SK-N-MC (cell line): ENCODE data around the gene BSN.

Experiments
- DNase-seq: peaks from one replicate; pipeline ENCODE4 v3.0.0-alpha.2; 2011; ENCODE audit warnings: low read depth, low spot score
- H3K27ac ChIP-seq: fragments of 200-600 bp; sonication (generic); 2 replicates; pipeline ENCODE4 v1.5.1; 2016; ENCODE audit warnings: mixed run types
- H3K36me3 ChIP-seq: fragments of 200-600 bp; sonication (generic); 2 replicates; pipeline ENCODE4 v1.6.1; 2017; ENCODE audit warnings: antibody characterized with exemption, low read length, mixed read lengths; ENCODE audit not compliant: insufficient read depth
- H3K4me3 ChIP-seq: fragments of 200-600 bp; sonication (generic); 2 replicates; pipeline ENCODE4 v1.5.1; 2016
- H3K9ac ChIP-seq: fragments of 200-600 bp; sonication (generic); 2 replicates; pipeline ENCODE4 v1.8.0; 2017; ENCODE audit warnings: mixed run types, mixed read lengths; ENCODE audit not compliant: insufficient read length
- H3K9me3 ChIP-seq: fragments of 200-600 bp; sonication (generic); 2 replicates; pipeline ENCODE4 v1.6.1; 2017; ENCODE audit warnings: low read depth, mild to moderate bottlenecking, antibody characterized with exemption, low read length, moderate library complexity, mixed read lengths
- EZH2 ChIP-seq: fragments of 200-600 bp; sonication (generic); IDR thresholded peaks from one replicate; pipeline ENCODE4 v1.6.1; 2017; ENCODE audit warnings: antibody characterized with exemption
- FOXP2 ChIP-seq: optimal IDR thresholded peaks from 2 replicates; pipeline ENCODE3; 2011; ENCODE audit warnings: mild to moderate bottlenecking, moderate library complexity; ENCODE audit not compliant: insufficient read depth; ENCODE audit errors: extremely low read length, control extremely low read depth
- POLR2AphosphoS5 ChIP-seq: IDR thresholded peaks from 2 replicates; pipeline ENCODE4 v1.6.1; 2012; ENCODE audit warnings: mild to moderate bottlenecking, low read depth, low read length, borderline replicate concordance

Gene BSN

DNA sequence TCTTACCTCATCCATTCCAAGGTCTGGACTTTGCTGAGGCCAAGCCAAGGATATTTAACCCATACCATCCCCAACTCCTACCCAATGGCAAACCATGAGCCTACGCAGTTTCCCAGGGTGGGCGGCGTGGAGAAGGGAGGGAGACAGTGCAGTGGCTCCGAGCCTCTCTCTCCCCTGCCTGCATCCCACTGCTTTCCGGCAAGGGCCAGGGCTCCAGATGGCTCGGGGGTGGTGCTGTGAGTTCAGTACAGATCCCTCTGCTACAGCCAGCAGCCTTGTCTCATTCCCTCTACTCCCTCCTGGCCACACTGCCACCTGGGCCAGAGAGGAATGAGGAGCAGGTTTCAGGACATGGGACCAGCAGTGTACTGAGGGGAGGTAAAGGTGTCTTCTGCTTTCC is 75.6 kb downstream of the BSN start:
- no peak for TF ChIP-seq POLR2AphosphoS5
- no peak for TF ChIP-seq FOXP2
- no peak for TF ChIP-seq EZH2
- H3K9ac ChIP-seq = no peak overlapping the region

DNA sequence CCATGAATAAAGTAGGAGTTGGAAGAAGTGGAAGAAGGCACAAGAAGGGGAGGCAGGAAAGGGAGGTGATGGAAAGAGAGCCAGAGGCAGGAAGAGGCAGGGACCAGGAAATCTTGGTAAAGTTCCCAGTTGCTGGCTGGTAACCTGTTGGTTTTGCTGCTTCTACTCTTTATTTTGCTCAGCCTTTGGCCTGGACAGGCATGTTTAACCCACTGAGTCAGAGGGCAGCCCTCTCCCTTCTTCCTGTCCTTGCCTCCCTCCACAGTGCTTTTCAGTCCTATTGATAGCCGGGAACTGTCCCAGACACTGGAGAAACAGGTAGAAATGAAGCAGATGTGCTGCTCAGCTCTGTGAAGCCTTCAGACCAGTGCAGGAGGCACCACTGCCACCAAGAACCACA is 76.5 kb downstream of the BSN start:
- no peak for DNase-seq
- Histone ChIP-seq H3K9ac (no peak overlapping the region), H3K4me3 (no peak overlapping the region), H3K27ac (no peak overlapping the region), H3K9me3 (no peaks in the 10 kb centered on the region), H3K36me3 (no peaks in the 10 kb centered on the region)
- no peak for TF ChIP-seq EZH2
- no peak for TF ChIP-seq FOXP2
- no peak for TF ChIP-seq POLR2AphosphoS5

More for the DNA sequence above, 75.6 kb downstream of the BSN start:
- Histone ChIP-seq H3K27ac (no peak overlapping the region), H3K9me3 (no peaks in the 10 kb centered on the region), H3K36me3 (no peaks in the 10 kb centered on the region), H3K4me3 (no peak overlapping the region)
- no peak for DNase-seq

DNA sequence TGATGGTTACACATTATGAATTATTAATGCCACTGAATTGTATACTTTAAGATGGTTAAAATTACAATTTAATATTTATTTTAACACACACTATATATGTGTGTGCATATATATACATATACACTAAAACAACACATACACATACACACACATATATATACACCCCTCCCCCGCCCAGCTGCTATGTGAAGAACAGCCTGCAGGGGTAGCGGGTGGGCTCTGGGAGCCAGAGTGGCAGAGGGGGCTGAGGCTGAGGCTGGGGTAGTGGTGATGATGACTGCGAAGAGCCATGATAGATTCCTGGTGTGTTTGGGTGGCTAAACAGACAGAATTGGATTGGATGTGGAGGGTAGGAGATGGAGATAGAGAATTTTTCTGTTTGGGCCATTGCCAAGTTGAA is 80.5 kb downstream of the BSN start:
- TF ChIP-seq EZH2 = no peak
- TF ChIP-seq FOXP2 = no peak
- TF ChIP-seq POLR2AphosphoS5 = no peak
- Histone ChIP-seq H3K9me3 (no peaks in the 10 kb centered on the region), H3K9ac (no peak overlapping the region), H3K4me3 (no peak overlapping the region), H3K27ac (no peak overlapping the region), H3K36me3 (no peaks in the 10 kb centered on the region)
- no peak for DNase-seq

DNA sequence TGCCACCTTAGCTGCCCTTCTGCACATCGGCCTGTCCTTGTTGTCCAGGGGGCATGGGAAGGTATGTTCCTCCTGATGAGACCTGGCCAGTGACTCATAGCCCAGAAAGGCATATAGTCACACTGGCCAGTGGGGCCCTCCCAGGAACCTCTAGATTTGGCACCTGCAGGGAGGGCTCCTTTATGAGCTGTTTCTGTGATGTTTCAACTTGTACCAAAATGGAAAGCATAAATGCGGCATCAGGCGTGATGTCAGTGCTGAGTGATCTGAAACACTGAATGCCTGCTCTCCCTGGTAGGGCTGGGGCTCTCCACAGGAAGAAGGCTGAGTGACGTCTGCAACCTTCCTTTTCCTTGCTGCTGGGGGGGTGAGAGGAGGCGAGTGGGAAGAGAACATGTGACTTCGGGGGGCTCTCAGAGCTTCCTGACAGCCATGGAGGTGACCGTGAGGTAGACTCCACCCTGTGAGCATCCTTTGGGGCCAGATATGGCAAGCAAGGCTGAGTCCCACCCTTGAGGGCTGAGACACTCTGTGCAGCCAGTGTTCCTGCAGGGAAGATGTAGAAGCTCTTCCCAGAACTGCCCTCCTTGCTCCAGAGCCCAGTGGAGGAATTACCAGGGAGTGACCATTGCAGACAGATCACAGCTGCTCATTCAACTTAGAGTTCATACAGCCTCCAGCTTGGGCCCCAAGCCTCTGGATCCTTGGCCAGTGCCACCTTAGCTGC is 82.8 kb downstream of the BSN start:
- TF ChIP-seq POLR2AphosphoS5 (no peak), FOXP2 (no peak), EZH2 (no peak)
- Histone ChIP-seq H3K36me3 (no peaks in the 10 kb centered on the region), H3K9me3 (no peaks in the 10 kb centered on the region), H3K4me3 (no peak overlapping the region), H3K27ac (no peak overlapping the region), H3K9ac (no peak overlapping the region)
- no peak for DNase-seq

DNA sequence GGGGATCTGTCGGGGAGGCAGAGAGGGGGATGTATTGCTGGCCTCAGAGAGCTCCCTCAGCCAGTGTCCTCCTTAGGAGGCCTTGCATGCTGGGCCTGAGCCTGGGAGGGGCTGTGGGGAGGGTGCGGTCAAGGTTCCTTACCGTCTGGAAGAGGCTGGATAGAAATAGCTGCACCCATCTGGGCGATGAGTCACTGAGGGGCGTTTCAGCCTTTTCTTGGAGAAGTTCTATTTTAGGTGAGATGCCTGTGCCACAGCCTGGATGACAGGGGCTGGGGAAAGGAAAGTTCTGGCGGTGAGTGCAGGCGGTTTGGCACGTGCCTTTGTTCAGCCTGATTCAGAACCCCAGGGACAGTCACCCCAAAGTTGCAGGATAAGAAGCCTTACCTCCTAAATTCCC is 84.2 kb downstream of the BSN start:
- H3K27ac ChIP-seq = no peak overlapping the region
- no peak for DNase-seq

DNA sequence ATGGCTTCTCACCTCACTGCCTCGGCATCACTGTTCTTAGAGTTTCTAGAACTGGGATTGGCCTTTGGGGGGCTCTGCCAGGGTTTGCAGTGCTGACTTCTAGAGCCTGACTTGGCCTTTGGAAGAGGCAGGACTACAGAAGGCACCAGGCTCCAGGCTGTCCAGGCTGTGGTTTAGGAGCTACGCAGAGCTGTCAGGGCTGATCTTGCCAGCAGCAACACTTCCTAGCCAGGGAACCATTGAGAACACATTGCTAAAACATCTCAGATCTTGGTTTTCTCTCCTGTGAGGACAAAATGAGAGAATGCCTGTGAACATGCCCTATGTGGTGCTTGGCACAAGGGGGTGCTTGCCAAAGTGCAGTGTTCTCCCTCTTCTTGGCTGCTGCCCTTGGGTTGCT is 85.3 kb downstream of the BSN start:
- TF ChIP-seq EZH2 (no peak), FOXP2 (no peak), POLR2AphosphoS5 (no peak)
- DNase-seq = no peak

More for the DNA sequence above, 84.2 kb downstream of the BSN start:
- H3K9me3 ChIP-seq = no peaks in the 10 kb centered on the region
- H3K4me3 ChIP-seq = no peak overlapping the region
- TF ChIP-seq POLR2AphosphoS5 (no peak), EZH2 (no peak), FOXP2 (no peak)
- H3K9ac ChIP-seq = no peak overlapping the region
- H3K36me3 ChIP-seq = no peaks in the 10 kb centered on the region

DNA sequence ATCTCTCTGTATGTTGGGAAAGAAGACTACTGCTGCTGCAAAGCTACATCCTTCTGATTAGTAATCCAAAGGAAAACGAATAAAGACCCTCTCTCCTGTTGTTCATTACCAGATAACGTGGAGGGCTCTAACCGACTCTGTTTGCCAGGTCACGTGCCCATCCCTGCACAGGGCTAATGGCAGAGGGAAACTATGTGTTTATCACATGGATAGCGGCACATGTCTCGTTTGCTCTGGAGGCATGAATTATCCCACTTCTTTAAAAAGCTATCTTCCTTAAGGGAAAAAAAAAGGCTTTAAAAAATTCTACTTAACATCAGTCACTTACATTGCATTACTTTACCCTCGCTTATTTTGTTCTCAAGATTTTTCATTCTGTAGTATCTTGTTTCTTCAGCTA is 87.0 kb downstream of the BSN start:
- Histone ChIP-seq H3K27ac (no peak overlapping the region), H3K9me3 (no peaks in the 10 kb centered on the region), H3K4me3 (no peak overlapping the region), H3K36me3 (no peaks in the 10 kb centered on the region), H3K9ac (no peak overlapping the region)
- DNase-seq = no peak
- TF ChIP-seq FOXP2 (no peak), EZH2 (no peak), POLR2AphosphoS5 (no peak)

More for the DNA sequence above, 85.3 kb downstream of the BSN start:
- H3K4me3 ChIP-seq = no peak overlapping the region
- no peaks in the 10 kb centered on the region for H3K36me3 ChIP-seq
- no peak overlapping the region for H3K27ac ChIP-seq
- H3K9me3 ChIP-seq = no peaks in the 10 kb centered on the region
- no peak overlapping the region for H3K9ac ChIP-seq

DNA sequence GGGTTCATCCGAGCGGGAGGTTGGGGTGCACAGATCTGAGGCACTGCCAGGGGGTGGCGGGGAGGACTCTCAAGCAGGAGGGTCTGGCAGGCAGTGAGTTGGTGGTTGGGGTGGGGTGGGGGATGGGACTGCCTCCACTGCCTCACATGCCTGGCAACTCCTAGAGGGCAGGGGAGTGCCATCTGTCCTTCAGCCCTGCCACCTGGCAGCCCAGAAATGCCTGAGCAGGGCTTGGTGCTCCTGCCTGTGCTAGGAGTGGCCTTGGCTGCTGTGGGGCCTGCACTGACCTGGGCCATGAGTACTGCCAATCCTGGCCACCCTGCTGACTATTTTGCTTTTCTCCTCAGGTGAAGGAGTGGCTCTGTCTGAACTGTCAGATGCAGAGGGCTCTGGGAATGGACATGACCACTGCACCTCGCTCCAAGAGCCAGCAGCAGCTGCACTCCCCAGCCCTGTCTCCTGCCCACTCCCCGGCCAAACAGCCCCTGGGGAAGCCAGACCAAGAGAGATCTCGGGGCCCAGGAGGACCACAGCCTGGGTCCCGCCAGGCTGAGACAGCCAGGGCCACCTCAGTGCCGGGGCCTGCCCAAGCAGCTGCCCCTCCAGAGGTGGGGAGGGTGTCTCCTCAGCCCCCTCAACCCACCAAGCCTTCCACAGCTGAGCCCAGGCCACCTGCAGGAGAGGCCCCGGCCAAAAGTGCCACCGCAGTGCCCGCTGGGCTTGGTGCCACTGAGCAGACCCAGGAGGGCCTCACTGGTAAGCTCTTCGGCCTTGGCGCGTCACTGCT is 87.8 kb downstream of the BSN start:
- Histone ChIP-seq H3K4me3 (no peak overlapping the region), H3K9me3 (no peaks in the 10 kb centered on the region), H3K9ac (no peak overlapping the region), H3K36me3 (no peaks in the 10 kb centered on the region), H3K27ac (no peak overlapping the region)
- DNase-seq = no peak
- TF ChIP-seq FOXP2 (no peak), POLR2AphosphoS5 (no peak), EZH2 (no peak)
